ENCODE data around the gene ARID1B. TPM values are rescaled to one million over a fixed set of nuclear protein-coding genes. Genes with fewer than 3 reads are reported as not detected.

Gene ARID1B
- total RNA-seq, 2 donors from 2014 or later, result 74.0 to 110 TPM

DNA sequence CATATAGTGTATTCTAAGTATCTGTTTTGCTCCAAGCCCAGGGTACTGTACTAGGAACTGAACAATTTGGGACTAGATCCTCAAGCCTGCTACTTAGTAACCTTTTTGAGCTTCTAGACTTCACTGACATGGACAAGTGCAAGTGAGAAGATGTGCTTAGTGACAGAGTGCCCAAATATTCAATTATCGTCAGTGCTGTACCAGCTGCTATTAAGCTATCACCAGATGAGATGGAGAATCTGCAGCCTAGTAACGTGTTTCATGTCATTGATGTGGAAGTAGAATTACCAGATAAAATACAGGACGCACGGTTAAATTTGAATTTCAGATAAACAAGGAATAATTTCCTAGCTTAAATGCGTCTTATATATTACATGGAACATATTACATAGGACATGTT lies 218.3 kb downstream of the ARID1B start:
- Histone ChIP-seq H3K27me3 (ENCODE audit: control insufficient read depth, insufficient read depth, low read length, poor library complexity, severe bottlenecking) (no peaks in the 10 kb centered on the region), H3K4me1 (ENCODE audit: control insufficient read depth, insufficient read depth, low read length) (peaks cover 12% of the 10 kb centered on the region), H3K9ac (ENCODE audit: extremely low read depth, low read length, poor library complexity, severe bottlenecking) (no peak overlapping the region), H3K36me3 (ENCODE audit: control insufficient read depth, insufficient read depth, low read length) (no peaks in the 10 kb centered on the region), H3K27ac (ENCODE audit: low read depth, low read length) (no peak overlapping the region), H3K9me3 (ENCODE audit: control insufficient read depth, low read length) (no peaks in the 10 kb centered on the region), H3K4me3 (ENCODE audit: low read length) (no peak overlapping the region)
- peaks cover 2% of the 10 kb centered on the region for H3K36me3 Mint-ChIP-seq (ENCODE audit: low read depth)
- WGBS, 2 experiments (ENCODE audit: insufficient coverage in 1 of 2, insufficient read length in 1 of 2), result 97 to 100% methylated on average over 1 to 5 of the region's 5 CpGs
- H3K27me3 Mint-ChIP-seq (ENCODE audit: insufficient read depth), result no peaks in the 10 kb centered on the region
- TF ChIP-seq CTCF (conservative IDR thresholded peaks at IDR 0.05), result no peak
- no peak overlapping the region for H3K27ac Mint-ChIP-seq
- H3K4me1 Mint-ChIP-seq, result peaks cover 38% of the 10 kb centered on the region
- no peak overlapping the region for H3K4me3 Mint-ChIP-seq
- no peak for DNase-seq
- H3K9me3 Mint-ChIP-seq, result no peaks in the 10 kb centered on the region

DNA sequence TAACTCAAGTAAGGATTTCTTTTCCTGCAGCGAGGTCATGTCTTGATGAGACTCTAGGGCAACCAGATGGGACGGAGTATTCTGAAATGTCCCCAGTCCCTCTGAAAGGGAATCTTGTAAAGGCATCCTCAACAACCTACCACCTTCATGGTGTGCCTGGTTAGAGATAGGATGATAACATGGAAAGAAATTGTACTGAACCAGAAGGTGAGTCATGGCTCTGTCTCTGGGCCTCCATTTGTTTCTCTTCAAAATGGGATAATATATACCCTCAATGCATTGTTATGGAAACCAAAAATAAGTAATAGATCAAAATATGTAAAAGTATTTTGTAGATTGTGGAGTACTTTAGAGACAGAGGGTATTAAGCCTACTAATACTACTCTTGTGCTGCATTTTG lies 219.1 kb downstream of the ARID1B start:
- Mint-ChIP-seq H3K4me1 (peaks cover 41% of the 10 kb centered on the region), H3K27me3 (ENCODE audit: insufficient read depth) (no peaks in the 10 kb centered on the region), H3K9me3 (no peaks in the 10 kb centered on the region), H3K36me3 (ENCODE audit: low read depth) (no peaks in the 10 kb centered on the region), H3K4me3 (no peak overlapping the region), H3K27ac (no peak overlapping the region)
- no peak overlapping the region for H3K27ac ChIP-seq (ENCODE audit: low read depth, low read length)
- WGBS, 2 experiments (ENCODE audit: insufficient coverage in 1 of 2, insufficient read length in 1 of 2), result 80 to 89% methylated on average over 1 to 2 of the region's 2 CpGs
- peaks cover 12% of the 10 kb centered on the region for H3K4me1 ChIP-seq (ENCODE audit: control insufficient read depth, insufficient read depth, low read length)
- H3K36me3 ChIP-seq (ENCODE audit: control insufficient read depth, insufficient read depth, low read length), result no peaks in the 10 kb centered on the region
- DNase-seq, result no peak
- TF ChIP-seq CTCF (conservative IDR thresholded peaks at IDR 0.05), result no peak
- H3K4me3 ChIP-seq (ENCODE audit: low read length), result no peak overlapping the region
- no peak overlapping the region for H3K9ac ChIP-seq (ENCODE audit: extremely low read depth, low read length, poor library complexity, severe bottlenecking)
- no peaks in the 10 kb centered on the region for H3K9me3 ChIP-seq (ENCODE audit: control insufficient read depth, low read length)
- no peaks in the 10 kb centered on the region for H3K27me3 ChIP-seq (ENCODE audit: control insufficient read depth, insufficient read depth, low read length, poor library complexity, severe bottlenecking)

GRCh38 chr6:156998794-156999330 lies 221.7 kb downstream of the ARID1B start:
- Mint-ChIP-seq H3K4me1 (peaks cover 35% of the 10 kb centered on the region), H3K9me3 (no peaks in the 10 kb centered on the region), H3K4me3 (no peak overlapping the region), H3K27me3 (ENCODE audit: insufficient read depth) (no peaks in the 10 kb centered on the region), H3K36me3 (ENCODE audit: low read depth) (peaks cover 4% of the 10 kb centered on the region), H3K27ac (peak overlapping the region; percentile 52)
- Histone ChIP-seq H3K4me1 (ENCODE audit: control insufficient read depth, insufficient read depth, low read length) (peaks cover 6% of the 10 kb centered on the region), H3K27ac (ENCODE audit: low read depth, low read length) (no peak overlapping the region), H3K4me3 (ENCODE audit: low read length) (no peak overlapping the region), H3K27me3 (ENCODE audit: control insufficient read depth, insufficient read depth, low read length, poor library complexity, severe bottlenecking) (no peaks in the 10 kb centered on the region), H3K9me3 (ENCODE audit: control insufficient read depth, low read length) (no peaks in the 10 kb centered on the region), H3K36me3 (ENCODE audit: control insufficient read depth, insufficient read depth, low read length) (no peaks in the 10 kb centered on the region), H3K9ac (ENCODE audit: extremely low read depth, low read length, poor library complexity, severe bottlenecking) (no peak overlapping the region)
- TF ChIP-seq CTCF (conservative IDR thresholded peaks at IDR 0.05), result no peak
- DNase-seq, result peak; percentile 52
- 95 to 100% methylated on average over 1 to 7 of the region's 7 CpGs for WGBS, 2 experiments (ENCODE audit: insufficient coverage in 1 of 2, insufficient read length in 1 of 2)

Data from endodermal cell (in vitro differentiated cells).